ENCODE data around the gene ATP9B.

Gene ATP9B, protein sequence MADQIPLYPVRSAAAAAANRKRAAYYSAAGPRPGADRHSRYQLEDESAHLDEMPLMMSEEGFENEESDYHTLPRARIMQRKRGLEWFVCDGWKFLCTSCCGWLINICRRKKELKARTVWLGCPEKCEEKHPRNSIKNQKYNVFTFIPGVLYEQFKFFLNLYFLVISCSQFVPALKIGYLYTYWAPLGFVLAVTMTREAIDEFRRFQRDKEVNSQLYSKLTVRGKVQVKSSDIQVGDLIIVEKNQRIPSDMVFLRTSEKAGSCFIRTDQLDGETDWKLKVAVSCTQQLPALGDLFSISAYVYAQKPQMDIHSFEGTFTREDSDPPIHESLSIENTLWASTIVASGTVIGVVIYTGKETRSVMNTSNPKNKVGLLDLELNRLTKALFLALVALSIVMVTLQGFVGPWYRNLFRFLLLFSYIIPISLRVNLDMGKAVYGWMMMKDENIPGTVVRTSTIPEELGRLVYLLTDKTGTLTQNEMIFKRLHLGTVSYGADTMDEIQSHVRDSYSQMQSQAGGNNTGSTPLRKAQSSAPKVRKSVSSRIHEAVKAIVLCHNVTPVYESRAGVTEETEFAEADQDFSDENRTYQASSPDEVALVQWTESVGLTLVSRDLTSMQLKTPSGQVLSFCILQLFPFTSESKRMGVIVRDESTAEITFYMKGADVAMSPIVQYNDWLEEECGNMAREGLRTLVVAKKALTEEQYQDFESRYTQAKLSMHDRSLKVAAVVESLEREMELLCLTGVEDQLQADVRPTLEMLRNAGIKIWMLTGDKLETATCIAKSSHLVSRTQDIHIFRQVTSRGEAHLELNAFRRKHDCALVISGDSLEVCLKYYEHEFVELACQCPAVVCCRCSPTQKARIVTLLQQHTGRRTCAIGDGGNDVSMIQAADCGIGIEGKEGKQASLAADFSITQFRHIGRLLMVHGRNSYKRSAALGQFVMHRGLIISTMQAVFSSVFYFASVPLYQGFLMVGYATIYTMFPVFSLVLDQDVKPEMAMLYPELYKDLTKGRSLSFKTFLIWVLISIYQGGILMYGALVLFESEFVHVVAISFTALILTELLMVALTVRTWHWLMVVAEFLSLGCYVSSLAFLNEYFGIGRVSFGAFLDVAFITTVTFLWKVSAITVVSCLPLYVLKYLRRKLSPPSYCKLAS

DNA sequence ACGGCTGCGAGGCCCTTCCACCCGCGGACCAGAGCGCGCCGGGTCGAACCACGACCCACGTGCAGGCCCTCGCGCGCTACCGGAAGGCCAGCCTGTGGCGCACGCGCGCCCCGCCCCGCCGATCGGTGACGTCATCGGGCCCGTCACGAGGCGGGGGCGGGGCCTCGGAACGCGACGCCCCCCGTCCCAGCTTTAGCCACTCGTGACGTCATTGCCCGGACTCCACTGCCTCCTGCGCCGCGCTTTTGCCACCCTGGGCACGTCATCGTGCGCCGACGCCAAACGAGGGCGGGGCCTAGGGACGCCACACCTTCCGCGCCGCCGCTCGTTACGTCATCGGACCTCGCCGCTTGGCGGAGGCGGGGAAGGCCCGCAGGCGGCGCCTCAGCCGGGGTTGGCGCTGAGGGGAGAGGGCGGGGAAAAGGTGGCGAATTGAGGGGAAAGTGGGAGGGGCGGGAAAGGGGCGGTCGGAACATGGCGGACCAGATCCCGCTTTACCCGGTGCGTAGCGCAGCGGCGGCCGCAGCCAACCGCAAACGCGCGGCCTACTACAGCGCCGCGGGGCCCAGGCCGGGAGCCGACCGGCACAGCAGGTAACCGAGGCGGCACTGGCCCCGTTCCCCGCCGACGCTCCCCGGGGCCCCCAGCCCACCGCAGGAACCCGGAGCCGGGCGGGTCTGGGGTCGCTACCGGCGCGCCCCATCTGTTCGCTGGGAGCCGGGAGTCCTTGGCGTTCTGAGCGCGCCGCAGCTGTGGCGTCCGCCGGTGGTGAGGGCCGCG, at the start of gene ATP9B:
Gene ATP9B (plus strand): TSS at position 458 of the 780 bp plus-strand sequence. CDS start 17 bp downstream, at position 475.
- peak; percentile 99 for DNase-seq

DNA sequence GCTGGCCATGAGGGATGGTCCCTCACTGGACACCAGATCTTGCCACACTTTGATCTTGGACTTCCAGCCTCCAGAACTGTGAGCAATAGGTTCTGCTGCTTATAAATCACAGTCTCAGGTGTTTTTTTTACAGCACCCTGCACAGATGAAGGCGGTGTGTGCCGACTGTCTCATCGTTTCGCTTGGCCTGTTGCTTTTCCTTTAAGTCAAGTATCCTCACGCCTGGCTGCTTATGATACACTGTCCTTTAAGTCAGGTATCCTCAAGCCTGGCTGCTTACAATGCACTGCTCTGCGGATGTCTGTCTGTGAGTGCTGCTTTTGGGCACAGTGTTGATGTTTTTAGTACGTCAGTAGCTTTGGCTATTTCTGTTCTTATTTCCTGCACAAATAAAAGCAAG, 49.3 kb upstream of the ATP9B start:
- DNase-seq: no peak

DNA sequence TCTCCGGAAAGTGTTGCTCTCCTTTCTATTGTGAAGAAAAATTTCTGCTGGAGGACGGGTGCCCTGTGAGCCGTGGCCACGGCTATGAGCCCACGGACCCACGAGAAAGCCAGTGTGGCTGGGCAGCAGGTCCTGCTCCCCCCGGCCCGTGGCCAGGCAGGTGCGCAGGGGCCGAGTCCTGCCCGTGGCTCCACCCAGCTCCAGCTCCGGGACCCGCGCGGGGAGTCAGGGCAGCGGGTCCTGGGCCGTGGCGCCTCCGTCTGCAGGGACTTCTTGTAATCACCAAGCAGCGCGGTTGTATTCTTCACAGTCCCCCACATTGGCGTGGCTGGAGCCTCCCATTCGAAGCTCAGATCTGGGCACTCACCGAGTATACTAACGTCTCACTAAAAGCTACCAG, 46.6 kb upstream of the ATP9B start:
- no peak for DNase-seq

DNA sequence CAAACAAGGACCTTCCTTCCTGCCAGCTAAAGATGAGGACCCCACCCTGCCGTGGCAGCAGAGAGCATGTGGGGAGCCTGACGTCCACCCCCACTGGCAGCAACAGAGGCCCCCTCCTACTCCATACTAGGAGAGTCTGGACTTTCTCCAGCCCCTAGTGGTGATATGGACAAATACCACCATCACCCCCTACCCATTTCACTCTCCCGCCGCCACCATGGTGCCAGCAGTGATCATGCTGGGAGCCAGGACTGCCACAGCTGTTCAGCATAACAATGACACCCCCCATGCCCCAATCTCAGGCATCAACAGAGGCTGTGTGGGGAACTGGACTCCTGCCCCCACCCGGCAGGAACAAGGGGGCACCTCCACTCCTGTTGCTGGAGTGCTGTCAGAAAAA, 42.7 kb upstream of the ATP9B start:
- DNase-seq: no peak

DNA sequence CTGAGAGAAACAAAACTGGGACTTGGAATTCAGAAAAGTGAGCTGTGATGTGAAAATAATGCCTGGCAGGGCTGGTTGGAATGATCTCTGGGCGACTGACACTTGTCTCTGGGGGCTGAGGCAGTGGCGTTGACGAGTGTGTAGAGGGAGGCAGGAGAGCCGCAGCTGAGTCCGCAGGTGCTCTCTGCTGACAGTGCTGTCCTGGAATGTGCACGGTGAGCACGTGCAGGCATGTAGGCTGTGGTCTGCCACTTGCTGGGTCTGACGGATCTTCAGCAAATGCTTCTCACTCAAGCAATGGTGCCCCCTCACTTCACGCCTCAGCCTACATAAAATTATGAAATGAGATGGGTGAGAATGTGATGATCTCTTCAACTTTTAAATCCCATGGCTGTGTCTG, 38.5 kb upstream of the ATP9B start:
- DNase-seq: no peak

DNA sequence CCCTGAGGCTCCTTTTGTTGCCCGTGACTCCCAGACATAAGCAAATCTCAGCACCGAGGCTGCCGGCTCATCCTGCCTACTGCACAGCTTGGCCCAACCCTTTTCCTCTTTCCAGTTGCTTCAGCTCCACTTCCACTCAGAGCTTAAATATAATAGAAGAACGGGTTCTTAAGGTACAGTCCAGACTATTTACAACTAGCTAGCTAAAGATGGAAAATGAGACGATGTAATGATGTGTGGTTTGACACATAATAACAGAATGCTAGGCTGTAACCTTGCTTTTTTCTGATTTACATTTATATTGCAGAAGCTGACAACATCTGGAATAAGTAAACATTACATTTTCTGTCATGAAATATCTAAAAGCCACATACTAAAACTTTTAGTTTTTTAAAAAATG, 26.9 kb upstream of the ATP9B start:
- no peak for DNase-seq

DNA sequence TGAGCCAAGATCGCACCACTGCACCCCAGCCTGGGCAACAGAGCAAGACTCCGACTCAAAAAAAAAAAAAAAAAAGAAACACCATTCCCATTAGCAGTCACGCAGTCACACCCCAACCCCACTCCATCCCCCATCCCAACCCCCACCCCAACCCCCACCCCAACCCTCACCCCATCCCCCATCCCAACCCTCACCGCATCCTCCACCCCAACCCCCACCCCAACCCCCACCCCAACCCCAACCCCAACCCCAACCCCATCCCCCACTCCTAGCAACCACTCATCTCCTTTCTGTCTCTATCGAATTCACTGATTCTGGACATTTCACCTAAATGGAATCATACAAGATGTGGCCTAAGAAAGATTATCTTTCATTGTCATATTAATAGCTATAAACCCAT, 25.9 kb upstream of the ATP9B start:
- no peak for DNase-seq

DNA sequence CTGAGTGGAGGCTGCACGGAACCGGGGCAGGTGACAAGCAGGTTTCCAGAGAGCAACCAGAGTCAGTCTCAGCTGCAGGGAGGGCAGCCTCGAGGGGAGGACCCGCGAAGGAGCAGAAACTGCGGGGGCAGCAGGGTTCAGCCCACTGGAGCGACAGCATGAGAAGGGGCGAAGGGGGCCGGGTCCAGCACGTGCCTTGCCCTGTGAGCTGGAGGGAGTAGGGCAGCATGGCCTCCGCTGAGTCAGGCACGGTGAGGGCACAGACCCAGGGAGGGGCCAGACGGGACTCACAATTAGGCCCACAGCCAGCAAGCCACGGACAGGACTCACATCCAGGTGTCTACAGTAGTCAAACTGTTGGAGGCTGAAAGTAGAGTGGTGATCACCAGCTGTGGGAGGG, 22.7 kb upstream of the ATP9B start:
- DNase-seq: no peak

DNA sequence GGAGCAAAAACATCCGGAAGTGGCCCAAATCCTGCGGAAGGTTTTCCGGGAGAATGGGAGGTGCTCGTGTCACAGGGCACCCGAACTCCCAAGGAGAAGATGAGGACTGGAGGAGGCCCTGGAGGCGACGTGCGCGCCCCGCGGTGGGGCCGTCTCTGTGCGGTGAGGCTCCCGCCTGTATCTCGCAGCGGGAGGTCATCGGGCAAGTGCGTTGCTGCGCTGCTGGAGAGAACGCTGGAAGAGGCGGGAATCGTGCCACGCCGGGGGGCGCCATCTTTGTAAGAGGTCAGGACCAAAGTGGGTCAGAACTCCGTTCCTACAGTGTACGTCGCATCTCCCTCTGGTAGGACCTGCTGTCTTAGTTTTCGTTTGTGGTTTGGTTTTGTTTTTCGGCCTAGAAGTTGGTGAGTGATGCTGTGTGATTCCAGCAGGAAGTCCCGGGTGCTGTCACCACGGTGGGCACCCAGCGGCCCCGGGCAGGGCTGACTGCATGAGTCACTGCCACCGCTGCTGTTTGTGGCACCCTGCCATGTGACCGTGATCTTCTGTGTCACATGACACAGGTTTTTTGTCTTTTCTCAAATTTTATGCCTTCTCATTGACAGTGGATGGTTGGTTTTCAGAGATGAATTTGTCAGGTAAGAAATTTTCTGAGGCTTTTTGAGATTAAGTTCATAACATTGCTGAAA, 21.5 kb upstream of the ATP9B start:
- DNase-seq: no peak

DNA sequence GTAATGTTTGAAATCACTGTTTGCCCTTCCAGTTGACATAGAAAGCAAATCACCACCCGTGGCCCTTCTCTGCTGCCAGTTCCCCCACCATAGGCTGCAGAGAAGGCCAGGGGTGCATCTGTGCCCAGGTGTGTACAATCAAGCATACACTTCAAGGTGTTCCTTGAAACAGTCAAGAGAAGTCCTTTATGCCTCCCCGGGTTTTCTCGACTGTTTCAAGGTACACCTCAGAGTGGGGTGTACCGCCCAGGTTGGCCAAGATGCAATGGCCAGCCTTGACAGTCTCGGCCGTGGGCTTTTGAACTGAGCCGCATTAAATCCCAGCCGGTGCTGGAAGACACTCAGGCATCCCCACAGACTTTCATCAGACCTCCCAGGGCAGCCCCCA, 21.0 kb upstream of the ATP9B start:
- DNase-seq: no peak

DNA sequence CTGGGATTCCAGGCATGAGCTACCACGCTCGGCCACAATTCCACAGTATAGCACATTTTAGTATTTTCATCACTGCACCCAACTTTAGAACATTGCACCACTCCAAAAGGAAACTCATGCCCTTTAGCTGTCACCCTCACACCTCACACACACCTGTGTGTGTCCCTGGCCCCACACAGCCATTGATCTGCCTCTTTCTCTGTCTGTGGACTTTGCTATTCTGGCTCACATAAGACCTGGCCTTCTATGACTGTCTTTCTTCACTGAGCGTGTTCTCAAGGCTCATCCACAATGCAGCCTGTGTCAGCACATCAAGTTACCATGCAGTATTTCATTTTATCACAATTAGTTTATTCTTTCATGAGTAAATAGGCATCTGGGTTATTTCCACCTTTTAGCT, 19.7 kb upstream of the ATP9B start:
- DNase-seq: no peak

DNA sequence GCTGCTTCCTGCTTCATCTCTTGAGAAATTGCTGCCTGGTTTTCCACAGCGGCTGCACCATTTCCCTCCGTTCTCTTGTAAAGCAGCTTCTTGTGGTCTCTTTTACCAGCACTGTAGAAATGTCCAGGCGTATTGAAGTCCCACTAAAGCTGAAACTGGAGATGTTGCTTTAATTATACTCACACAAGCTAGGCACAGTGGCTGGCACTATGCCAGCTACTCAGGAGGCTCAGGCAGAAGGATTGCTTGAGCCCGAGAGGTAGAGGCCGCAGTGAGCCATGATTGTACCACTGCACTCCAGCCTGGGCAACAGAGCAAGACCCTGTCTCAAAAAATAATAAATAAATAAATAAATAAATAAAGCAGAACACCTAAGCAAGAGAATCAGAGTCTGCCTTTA, 19.2 kb upstream of the ATP9B start:
- no peak for DNase-seq

DNA sequence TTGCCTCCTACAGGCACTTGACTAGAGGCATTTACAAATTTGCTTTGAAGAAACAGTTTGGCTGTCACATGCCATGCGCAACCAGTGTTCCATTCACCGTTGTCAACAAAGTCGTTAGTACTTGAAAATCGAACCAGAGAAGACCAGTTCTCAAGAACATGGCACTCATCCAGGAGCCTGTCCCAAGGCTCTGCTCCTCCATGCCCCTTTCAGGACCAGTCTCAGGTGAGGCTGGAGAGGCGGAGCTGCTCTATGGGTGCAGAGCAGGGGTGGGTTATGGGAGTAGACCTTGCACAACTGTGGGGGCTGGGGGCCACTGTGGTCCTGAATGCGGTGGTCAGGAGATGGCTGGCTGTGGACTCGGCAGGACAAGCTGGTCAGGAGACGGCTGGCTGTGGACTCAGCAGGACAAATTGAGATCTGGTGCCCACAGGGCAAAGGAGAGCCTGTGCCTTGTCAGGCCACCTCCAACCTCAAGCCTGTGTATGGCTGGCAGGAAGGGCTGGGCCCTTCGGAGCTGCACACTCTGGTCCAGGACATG, 12.3 kb upstream of the ATP9B start:
- DNase-seq: no peak

DNA sequence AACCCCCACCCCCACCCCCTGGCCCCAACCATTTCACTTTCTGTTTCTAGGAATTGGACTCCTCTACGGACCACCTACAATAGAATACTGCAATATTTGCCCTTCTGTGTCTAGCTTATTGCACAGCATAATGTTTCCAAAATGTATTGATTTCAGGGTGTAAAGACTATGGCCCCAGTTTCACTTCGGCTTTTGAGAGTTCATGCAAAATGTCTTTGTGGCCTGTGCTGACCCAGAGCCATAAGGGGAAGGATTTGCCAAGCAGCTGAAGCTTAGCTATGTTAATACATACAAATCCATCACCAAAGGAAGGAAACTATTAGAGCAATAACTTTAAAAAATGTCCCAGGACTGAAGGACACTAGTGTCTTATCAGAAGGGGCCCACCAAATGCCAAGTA, 11.2 kb upstream of the ATP9B start:
- DNase-seq: no peak

DNA sequence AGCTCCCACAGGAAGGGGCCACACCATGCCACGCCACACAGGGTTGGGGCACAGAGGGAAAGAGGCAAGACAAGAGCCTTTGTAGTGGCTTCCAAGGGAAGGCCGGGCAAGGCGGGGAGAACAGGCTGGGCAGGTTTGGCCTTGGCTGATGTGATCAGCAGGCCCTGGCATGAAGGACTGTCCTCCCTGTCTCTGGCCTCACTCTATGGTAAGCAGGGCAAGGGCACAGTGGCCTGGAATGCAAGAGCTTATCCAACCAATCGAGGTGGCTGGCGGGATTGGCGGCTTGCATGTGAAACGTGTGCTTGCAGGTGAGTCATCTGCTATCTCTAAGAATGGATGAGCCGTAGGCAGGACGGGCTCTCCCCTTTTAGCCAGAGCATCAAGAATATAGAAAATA, 6.4 kb upstream of the ATP9B start:
- no peak for DNase-seq

DNA sequence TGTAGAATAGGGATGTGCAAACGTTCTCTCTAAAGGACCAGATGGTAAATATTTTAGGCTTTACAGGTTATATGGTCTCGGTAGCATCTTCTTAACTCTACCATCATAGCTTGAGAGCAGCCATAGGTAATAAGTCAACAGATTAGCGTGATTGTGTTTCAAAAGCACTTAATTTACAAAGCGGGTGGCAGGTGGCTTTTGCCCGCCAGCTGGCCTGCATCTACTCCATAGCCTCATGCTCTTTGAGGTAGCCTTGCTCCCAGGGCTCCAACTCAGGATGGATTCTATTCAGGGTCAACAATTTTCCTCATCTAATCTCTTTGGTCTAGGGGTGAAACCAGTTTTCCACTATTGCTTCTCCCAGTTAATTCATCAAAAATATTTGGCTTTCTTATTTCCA, 5.0 kb upstream of the ATP9B start:
- DNase-seq: no peak

DNA sequence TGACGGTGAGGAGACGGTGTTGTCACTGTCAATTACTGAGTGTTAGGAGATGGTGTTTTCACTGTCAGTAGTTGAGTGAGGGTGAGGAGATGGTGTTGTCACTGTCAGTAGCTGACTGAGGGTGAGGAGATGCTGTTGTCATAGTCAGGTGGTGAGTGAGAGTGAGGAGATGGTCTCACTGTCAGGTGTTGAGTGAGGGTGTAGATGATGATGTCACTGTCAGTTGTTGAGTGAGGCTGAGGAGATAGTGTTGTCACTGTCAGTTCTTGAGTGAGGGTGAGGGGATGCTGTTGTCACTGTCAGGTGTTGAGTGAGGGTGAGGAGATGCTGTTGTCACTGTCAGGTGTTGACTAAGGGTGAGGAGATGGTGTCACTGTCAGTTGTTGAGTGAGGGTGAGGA, 3.4 kb upstream of the ATP9B start:
- no peak for DNase-seq

DNA sequence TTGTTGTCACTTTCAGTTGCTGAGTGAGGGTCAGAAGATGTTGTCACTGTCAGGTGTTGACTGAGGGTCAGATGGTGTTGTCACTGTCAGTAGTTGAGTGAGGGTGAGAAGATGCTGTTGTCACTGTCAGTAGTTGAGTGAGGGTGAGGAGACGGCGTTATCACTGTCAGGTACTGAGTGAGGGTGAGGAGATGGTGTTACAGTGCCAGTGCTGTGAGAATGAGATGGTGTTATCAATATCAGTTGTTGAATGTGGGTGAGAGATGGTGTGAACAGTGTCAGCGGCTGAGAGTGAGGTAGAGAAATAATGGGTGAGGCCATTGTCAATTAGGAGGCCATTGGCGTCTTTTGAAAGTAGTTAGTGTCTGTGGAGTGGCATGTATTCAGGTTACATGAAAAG, 1.6 kb upstream of the ATP9B start:
- no peak for DNase-seq

DNA sequence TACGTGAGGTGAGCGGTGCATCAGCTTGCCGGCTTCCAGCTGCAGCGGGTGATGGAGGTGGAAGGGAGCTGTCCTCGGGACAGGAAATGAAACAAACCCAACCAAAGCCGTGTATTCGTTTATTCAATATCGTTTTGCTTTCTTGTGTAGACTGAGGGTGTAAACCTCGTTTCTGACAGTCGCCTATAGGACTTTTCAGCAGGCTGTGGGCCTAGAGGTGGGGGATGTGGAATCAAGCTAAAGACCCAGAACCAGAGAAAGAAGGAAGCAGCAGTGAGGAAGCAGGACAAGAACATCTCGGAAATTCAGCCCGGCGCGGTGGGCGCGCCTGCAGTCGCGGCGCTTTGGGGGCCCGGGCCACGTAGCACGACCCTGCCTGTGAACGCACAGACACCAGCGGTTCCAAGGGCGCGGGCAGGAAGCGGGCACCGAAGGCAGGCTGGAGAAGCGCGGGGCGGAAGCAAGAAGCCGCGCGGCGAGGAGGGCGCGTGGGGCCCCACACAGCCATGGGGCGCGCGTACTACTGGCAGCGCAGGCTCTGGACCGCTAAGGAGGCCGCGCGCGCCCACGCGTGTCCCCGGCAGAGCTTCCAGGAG, 755 bp upstream of the ATP9B start:
- DNase-seq: no peak

DNA sequence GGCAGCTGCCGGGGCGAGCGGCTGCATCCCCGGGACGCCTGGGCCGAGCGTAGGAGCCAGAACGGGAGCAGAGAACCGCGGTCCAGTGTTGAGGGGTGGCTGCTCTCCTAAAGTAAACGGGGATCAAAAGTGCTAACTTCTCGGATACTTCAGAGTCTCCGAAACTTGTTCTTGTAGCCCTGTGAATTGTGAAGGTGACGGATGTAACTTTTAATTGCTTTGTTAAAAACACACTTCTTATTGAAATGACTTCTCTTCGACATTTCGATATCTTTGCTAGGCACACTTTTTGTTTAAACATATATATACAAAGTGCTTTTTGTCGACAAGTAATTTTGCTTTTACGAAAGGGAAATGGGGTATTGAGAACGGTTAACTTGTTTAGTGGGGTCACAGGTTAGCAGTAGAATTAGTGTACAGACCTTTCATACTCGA, 540 bp downstream of the ATP9B start:
- no peak for DNase-seq

DNA sequence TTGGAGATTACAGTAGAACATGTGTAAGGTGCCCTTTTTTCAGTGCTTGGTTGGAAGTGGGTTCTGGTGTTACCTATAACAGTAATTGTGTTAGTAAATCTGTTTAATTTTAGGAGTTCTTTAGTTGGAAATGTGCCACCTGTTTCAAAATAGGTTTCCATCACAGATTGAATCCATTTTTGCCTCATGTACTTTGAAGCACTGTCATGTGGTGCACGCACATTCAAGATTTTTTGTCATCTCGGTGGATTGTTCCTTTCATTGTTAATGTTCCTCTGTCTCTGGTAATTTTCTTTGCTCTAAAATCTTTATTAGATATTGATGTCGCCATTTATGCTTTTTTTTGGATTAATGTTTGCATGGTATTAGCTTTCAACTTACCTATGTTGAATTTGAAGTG, 1.3 kb downstream of the ATP9B start:
- DNase-seq: no peak

DNA sequence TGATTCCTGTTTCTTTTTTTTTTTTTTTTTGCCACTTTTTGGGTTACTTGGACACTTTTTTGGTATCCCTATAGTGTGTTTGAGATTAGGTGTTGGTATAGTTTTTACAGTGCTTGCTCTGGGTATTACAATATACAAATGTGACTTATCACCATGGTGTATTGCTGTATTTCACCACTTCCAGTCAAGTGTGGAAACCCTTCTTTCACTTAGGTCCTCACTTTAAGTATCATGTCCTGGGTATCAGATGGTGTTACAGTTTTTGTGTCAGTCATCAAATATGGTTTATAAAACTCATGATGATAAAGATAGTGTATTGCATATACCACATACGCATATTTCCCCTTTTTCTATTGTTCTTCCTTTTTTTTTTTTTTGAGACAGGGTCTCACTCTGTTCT, 1.8 kb downstream of the ATP9B start:
- DNase-seq: no peak
